GM19397 (cell line): ENCODE data around the gene NAV3.

Experiments used
- ATAC-seq: cut with Tn5 transposase; IDR thresholded peaks from one replicate; pipeline ENCODE4 v1.9.1; 2021; ENCODE audit warnings: mild to moderate bottlenecking, moderate library complexity; ENCODE audit not compliant: unreplicated experiment

The NAV3 gene

DNA sequence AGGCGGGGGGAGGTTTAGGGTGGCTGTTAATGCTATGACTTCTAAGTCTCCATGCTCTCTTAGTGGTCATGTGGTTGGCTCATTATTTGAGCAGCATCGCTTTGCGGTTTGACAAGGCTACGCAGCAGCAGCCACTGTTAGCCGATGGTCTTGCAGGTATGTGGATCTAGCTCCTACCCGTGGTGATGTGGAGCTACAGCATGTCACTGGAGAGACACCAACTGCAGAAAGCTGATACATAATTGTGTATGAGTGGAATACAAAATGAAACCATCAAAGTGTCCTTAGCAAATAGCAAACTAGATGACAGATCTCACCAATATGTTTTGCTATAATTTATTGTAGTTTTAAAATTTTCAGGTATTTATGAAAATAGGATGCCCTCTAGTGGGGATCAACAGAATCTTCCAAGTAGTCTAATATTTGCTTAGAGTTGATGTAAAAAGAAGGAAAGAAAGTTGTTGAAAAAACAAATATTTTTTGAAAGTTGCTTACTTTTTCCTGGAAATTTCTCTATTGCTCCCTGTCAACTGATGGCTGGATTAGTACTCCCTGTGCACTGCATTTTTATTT is 94.9 kb downstream of the NAV3 start:
- ATAC-seq = peak; percentile 99

DNA sequence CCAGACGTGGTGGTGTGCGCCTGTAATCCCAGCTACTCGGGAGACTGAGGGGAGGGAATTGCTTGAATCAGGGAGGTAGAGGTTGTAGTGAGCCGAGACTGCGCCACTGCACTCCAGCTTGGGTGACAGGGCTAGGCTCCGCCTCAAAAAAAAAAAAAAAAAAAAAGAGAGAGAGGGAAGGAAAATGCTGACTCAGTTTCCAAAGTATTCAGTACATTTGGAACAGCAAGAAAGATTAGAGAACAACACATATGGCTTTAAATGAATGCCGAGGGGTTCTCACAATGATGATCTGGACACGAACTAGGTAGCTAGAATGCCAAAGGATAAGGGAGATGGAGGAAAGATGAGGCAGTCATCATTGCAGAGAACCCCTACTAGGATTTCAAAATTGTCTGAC is 97.4 kb downstream of the NAV3 start:
- ATAC-seq = no peak

DNA sequence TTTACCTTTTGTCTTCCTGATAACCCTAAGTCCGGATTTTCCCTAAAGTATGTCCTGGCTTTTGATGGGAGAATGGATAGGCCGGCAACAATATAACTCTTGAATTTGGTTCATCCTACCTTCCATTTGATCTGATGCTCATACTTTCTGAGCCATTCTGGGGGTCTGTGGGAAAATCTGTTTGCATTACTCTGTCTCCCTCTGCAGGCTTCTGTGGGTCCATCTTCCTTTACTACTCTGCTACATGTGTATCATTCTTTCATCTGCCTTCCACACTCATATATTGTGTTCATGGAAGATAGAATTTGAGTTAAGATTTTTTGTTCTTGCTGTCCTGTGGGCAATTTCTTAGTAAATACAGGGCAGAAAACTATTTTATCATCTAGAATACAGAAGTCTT is 101.5 kb downstream of the NAV3 start:
- no peak for ATAC-seq

DNA sequence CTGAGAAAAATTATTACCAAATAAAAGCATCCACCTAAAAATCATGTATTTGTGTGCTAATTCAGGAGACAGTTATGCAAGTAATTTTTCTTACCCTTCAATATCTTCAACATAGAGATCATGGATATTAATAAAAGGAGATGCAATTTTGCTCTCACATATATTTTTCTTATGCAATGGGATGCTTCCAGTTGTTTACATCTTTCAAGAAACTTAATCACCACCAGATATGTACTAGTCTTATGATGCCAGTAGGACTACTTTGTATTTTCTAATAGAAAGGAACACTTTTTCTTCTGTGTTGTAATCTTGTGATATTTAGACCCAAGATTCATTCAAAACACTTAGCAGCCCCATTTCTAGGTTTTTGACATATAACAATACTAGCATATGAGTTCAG is 107.6 kb downstream of the NAV3 start:
- no peak for ATAC-seq

DNA sequence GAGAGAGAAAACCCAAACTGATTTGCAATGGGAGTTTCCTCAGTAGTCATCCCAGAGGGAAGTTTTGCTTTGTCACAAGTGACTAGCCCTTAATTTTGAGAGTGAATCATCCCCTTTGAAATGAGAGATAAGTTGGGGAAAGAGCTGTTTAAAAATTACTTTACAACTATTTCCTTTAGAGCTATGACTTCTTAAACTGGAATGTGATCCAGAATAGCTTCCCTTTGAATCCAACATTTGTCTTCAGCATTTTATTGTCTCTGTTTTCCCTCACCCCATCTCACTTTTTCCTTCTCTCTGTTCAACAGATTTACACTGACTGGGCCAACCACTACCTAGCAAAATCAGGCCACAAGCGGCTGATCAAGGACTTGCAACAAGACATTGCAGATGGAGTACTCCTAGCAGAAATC is 109.3 kb downstream of the NAV3 start:
- no peak for ATAC-seq

DNA sequence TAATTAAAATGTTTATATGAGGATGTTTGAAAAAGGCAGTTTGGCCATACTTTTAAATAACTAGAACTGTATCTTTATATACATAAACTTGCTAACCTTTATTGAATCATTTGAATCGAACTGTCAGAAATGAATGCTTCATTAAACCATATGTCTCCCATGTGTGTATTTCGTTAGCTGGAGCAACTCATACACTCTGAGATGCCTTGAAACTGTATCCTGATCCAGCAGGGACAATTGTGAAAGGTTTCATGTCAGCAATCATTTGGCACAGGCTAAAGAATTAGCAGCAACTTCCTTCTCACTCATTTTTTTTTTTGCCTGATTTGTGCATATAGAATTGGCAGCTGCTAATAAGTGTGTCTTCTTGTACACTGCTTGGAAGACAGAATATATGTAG is 109.9 kb downstream of the NAV3 start:
- ATAC-seq = no peak

DNA sequence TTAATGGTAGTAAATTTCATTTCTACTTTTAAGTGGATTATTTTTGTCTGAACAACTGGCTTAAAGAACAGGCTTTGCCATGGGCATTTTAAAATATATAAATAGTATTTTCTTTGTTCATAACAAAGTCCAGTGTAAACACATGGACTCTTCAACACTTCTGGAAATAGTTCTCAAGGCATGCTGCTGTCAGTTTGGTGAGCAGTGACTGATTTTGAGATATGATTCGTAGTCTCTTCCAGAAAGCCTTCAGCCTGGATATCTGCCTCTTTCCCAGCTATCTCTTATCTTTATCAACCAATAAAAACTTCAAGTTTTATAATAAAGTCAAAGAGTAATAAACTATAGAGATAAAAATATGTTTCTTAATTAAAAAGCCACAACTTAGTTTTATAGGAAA is 110.7 kb downstream of the NAV3 start:
- no peak for ATAC-seq

DNA sequence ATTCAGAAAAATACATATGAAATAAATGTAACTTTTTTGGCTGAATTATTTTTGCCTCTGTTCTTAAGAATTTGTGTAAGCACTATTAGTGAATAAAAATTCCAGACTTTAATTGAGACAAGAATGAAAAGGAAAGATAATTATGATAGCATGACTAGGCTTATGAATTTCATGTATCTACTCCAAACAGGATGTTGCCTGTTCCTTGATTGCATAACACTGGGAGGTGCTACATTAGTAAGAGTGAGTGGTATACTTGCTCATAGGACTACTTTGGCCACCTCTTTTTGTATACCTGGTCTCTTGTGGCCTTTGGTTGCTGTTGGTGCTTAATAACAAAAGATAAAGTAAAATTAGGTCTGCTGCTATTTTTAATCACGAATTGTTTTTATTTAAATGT is 112.8 kb downstream of the NAV3 start:
- no peak for ATAC-seq

DNA sequence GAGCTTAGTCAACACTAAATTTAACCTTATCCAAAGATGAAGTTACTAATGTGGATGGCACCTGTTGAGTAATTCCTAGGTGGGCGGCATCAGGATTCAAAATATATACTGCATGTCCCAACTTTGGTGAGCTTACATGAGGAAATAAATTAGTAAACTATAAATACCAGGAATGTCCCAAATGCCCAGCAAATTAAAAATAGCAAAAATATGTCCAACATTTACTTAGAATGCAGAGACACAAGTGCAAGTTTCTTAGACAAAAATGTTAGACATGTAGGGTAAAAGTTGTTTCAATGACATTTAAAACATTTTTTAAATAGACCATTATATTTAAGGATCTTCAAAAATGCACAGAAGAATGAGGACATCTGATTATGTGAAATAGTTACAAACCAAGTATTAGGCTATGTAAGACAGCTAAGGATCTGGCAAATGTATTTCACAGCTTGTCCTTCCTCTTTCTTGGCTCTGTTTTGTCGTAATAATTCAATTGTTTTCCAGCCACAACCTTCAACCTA is 115.9 kb downstream of the NAV3 start:
- ATAC-seq = no peak

DNA sequence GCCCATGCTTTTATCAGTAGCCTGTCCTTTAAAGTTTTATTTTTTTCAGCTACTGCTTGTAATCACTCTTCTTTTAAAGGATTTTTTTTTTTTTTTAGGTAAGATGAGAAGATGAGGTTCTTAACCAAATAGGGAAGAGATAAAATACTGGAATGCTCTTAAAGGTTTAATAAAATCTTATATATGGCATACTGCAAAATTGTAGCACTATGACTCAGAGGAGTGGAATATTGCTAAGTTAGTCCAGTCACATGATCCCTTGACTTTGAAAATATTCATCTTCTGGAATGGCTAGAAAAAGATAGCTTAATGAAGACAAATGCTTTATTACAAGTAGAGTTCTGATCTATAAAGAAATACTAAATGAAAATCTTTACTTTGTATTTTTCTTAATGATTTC is 116.6 kb downstream of the NAV3 start:
- no peak for ATAC-seq

DNA sequence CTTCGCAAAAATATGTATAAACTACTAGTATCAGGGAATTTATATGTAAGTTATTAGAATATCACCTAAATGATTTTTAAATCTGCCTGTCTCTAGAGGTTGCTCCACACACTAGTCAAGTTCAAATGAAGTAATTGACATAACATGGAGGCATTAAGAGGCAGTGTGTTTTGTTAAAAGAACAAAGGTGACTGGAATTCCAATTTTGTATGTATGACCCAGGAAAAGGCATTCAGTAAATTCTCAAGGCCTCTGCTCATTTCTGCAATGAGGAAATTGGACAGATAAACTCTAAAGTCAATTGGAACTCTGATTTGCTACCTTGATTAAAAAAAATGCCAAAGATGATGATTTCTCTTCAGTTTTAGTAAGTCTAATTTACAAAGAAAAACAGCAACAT is 117.1 kb downstream of the NAV3 start:
- no peak for ATAC-seq

DNA sequence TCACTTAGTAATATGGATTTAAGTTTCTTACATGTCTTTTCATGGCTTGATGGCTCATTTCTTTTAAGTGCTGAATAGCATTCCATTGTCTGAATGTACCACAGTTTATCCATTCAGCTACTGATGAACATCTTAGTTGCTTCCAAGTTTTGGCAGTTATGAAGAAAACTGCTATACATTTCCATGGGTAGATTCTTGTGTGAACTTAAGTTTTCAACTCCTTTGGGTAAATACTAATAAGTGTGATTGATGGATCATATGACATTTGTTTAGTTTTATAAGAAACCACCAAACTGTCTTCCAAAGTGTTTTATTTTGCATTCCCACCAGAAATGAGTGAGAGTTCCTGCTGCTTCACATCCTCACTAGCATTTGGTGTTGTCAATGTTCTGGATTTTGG is 119.2 kb downstream of the NAV3 start:
- ATAC-seq = no peak

DNA sequence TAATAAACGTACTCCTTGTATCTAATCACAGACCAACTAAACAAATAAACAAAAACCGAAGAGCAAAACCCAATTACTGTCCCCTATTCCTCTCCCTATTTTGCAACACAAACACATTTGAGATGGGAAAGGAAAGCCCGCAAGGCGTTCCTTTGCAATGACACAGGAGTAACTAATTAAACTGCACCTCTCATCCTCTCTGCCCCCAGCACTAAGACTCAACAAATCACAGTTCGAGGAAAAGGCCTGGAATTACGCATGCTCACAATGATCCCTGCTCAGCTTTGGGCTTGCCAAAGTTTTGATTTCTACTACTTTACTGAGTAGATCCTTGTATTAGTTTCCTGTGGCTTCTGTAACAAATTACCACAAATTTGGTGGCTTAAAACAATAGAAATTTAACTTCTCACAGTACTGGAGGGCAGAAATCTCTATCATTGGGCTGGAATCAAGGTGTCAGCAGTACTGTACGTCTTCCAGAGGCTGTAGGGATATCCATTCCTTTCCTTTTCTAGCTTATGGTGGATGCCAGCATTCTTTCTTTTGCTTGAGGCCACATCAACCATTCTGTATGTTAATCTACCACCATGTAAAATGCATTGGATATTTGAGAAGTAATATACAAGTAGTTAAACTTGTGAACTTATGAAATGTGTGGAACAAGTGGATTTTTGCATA is 123.0 kb downstream of the NAV3 start:
- ATAC-seq = no peak

DNA sequence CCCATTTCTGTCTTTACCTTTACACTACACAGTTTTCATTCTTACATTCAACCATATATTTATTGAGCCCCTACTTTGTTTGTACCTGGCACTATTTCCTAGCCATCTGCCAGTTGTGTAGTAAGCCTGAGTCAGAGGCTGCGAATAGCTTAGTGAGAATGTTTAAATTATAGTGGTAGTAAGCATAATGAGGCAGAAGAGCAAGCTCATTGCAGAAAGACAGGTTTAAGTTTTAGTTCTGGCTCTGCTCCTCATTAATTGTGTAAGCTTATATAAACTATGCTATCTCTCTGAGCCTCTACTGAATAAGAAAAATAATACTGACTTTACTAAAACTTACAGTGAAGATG is 123.5 kb downstream of the NAV3 start:
- ATAC-seq = no peak

DNA sequence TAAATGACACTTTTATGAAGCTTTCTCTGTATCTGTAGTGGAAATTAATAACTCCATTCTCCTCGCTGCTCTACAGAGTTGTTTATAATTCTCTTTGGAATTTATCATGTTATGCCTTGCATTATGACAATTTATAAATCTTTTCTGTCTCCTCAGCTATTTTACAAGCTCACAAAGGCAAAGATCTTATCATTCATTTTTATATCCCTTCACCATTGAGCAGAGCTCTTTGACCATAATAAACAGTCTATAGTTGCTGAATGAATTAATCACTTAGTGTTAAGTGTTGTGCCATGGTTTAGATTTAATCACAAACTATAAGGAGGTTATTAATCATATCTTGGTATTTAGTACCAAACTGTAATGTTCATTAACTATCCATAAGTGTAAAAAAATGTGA is 126.4 kb downstream of the NAV3 start:
- no peak for ATAC-seq

DNA sequence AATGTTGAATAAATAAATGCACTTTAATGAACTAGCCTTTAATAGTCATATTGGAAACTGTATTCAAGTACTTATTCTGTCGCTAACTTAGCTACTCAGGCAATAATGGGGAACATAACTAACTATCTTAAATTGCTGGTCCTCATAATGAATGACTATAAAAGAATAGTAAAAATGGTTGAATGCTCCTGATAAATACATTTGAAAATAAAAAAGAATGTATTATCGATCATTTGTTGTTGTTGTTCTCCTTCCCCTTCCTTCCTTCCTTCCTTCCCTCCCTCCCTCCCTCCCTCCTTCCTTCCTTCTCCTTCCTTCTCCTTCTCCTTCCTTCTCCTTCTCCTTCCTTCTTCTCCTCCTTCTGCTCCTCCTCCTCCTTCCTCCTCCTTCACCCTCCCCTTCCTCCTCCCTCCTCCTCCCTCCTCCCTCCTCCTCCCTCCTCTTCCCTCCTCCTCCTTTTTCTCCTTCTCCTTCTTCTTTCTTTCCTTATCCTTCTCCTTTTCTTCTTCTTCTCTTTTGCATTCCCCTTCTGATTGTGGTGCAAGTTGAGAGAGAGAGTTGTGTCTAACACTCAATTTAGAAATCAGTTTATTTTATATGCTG is 133.0 kb downstream of the NAV3 start:
- no peak for ATAC-seq

DNA sequence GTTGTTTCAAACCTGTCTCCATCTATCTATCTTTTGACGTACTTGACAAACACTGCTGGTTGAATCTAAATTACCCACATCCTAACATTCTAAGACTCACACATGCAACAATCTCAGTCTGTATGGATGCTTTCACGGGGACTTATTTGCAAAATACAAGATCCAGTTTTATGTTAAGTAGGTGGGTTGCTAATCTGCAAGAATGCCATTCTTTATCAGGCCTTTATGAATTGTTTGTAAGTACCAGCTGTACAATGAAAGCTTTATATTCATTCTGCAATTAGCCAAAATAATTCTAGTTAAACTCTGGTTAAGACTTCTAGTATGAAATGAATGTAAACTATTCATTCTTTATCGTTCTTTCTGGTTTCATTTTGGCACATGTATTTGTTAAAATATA is 135.1 kb downstream of the NAV3 start:
- no peak for ATAC-seq

DNA sequence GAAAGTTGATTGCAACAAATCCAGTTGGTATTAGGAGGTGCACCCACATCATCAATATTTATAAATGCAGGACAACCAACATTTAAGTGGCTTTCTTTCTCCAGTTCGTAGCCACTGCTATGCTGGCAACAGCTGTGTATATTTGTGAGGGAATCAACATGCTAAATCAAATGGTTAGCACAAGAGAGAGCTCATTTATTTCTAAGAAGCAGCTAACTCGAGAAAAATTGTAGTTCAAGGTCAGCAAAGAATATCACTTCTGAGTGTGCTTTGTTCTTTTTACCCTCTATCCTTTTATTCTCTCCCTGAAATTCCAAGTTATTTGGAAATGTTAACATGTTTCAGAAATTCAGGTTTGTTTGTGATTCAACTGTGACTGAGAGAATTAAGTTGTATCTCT is 137.3 kb downstream of the NAV3 start:
- ATAC-seq = no peak

DNA sequence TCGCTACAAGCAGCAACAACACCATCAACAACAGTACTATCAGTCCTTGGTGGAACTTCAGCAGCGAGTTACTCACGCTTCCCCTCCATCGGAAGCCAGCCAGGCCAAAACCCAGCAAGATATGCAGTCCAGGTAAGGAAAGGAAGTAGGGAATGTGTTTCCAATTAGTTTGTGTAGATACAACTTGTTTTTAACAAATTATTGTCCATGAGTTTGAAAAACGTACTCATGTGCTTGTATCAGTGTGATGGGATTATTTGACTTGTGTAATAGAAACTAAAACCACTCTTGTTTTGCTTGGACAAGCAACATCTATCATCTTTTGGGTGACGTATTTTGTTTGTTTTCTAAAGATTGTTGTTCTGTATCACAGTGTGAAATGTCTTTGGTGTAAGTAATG is 137.9 kb downstream of the NAV3 start:
- no peak for ATAC-seq

DNA sequence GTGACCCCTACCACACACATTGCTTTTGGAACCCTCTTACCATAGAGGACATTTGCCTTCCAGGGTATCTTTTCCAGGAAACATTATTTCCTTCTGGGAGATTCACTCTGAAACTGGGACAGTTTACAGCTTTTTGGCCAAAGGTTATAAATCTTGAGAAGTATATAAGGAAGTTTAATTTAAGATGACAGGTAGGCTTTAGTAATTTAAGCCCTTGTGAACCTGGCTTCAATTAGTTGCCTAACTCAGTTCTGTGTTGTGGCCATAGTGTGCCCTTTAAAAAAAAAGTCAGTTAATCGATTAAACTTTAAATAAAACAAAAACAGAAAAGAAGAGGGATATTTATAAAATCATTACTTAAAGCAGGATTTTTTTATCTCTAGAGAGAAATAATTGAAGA is 142.9 kb downstream of the NAV3 start:
- ATAC-seq = no peak

DNA sequence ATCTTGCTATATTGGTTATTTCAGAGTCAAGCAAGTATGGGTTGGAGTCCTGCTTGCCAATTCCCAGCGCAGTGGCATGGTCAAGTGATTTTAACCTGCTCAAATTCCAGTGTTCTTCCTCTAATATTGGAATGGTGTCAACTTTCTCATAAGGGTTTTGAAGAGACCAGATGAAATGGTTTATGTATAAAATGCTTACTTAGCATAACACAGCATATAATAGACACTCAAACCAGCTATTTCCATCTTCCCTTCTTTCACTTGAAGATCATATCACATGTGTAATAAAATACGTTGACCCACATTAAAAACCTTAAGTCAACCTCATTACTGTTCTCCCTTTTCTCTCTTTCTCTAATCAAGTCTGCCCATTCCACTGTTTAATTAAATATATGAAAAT is 144.0 kb downstream of the NAV3 start:
- no peak for ATAC-seq

DNA sequence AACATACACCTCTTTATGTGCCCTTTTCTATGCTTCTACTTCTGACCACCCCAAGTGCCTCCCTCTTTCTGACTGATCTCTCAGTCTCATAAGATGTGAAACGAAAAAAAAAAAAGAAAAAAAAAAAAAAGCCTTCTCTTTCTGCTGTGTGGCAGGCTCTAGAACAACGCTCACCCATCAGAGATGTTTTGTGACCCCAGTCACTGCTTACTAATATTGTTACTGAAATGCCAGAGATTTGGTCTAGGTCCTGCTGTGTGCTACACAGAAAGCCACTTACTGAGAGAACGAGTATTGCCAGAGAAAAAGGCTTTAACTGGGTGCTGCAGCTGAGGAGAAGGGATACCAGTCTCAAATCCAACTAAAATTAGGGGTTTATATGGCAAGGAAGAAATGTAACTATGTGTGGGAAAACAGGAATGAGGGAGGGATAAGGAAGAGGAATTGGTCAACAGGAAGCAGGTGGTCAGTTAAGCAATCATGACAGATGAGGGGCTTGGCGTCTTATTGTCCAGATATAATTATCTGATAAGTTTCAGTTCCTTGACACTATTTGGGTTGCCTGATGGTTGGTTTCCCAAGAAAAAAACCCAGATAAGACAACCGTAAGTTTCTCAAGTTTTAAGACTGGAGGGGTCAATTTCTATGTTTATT is 149.0 kb downstream of the NAV3 start:
- no peak for ATAC-seq
